ENCODE data around the gene RASA3.

- TF ChIP-seq, protein P1, sequence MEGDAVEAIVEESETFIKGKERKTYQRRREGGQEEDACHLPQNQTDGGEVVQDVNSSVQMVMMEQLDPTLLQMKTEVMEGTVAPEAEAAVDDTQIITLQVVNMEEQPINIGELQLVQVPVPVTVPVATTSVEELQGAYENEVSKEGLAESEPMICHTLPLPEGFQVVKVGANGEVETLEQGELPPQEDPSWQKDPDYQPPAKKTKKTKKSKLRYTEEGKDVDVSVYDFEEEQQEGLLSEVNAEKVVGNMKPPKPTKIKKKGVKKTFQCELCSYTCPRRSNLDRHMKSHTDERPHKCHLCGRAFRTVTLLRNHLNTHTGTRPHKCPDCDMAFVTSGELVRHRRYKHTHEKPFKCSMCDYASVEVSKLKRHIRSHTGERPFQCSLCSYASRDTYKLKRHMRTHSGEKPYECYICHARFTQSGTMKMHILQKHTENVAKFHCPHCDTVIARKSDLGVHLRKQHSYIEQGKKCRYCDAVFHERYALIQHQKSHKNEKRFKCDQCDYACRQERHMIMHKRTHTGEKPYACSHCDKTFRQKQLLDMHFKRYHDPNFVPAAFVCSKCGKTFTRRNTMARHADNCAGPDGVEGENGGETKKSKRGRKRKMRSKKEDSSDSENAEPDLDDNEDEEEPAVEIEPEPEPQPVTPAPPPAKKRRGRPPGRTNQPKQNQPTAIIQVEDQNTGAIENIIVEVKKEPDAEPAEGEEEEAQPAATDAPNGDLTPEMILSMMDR (IDR thresholded peaks at IDR 0.05; ENCODE audit: insufficient read depth, low read depth, low read length), result no peak
- no peak for TF ChIP-seq EZH2 (IDR thresholded peaks at IDR 0.05; ENCODE audit: insufficient read depth, low read length)
Measured at GRCh38 chr13:114058051-114058867, 74.2 kb downstream of the RASA3 start.

All from astrocyte (in vitro differentiated cells and primary cell).